Hindlimb muscle (tissue), 1 donor: ENCODE data around the gene TRPV2. TPM values are rescaled to one million over a fixed set of nuclear protein-coding genes. Genes with fewer than 3 reads are reported as not detected.
"Not testable (repeated sequence)": the region's sequence is repeated elsewhere in the genome, so short reads cannot be mapped to it uniquely, and the experiment has no call there.

Experiments
- DNase-seq: peaks from one replicate; pipeline ENCODE4 v3.0.0-alpha.2; 2013
- polyA plus RNA-seq: library from polyadenylated mRNA; unstranded; fragments of 120-200 nt; gene quantifications from one replicate; pipeline ENCODE4 v1.2.1, GENCODE V29; 2013; ENCODE audit not compliant: insufficient read length

The TRPV2 gene, protein sequence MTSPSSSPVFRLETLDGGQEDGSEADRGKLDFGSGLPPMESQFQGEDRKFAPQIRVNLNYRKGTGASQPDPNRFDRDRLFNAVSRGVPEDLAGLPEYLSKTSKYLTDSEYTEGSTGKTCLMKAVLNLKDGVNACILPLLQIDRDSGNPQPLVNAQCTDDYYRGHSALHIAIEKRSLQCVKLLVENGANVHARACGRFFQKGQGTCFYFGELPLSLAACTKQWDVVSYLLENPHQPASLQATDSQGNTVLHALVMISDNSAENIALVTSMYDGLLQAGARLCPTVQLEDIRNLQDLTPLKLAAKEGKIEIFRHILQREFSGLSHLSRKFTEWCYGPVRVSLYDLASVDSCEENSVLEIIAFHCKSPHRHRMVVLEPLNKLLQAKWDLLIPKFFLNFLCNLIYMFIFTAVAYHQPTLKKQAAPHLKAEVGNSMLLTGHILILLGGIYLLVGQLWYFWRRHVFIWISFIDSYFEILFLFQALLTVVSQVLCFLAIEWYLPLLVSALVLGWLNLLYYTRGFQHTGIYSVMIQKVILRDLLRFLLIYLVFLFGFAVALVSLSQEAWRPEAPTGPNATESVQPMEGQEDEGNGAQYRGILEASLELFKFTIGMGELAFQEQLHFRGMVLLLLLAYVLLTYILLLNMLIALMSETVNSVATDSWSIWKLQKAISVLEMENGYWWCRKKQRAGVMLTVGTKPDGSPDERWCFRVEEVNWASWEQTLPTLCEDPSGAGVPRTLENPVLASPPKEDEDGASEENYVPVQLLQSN
- polyA plus RNA-seq, result 4.6 TPM

DNA sequence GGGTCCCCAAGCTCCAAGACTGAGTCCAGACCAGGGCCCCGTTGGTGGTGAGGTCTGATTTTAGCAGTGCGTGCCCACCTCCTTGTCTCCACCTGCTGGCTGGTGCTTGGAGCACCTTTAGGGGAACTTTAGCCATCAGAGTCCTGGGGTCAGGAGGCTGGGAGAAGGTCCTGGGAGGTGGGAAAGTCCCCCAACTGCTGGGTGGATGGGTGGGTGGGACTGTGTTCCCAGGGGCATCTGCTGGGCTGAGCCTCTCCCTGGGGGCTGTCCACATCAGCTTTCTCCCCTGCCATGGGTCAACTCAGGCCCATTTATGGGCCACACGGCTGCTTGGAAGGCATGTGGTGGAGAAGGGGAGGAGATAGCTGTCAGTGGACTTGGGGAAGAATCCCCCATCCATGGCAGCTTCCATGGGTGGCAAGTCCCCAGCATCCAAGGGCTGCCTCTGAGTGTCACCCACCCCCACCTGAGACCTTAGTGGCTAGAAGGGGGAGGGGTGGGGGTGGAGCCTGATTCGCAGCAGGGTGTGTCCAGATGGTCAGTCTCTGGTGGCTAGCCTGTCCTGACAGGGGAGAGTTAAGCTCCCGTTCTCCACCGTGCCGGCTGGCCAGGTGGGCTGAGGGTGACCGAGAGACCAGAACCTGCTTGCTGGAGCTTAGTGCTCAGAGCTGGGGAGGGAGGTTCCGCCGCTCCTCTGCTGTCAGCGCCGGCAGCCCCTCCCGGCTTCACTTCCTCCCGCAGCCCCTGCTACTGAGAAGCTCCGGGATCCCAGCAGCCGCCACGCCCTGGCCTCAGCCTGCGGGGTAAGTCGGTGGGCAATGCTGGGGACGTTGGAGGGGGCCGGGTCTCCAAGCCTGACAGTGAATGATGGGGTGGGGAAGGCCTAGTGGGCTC lies at the start of gene TRPV2:
TSS of gene TRPV2 (plus strand) at position 541 of the 894 bp plus-strand sequence. CDS start 2,098 bp downstream, outside the sequence.
- no peak for DNase-seq

- DNase-seq, result no peak
These were observed 43.6 kb upstream of the TRPV2 start for GRCh38 chr17:16371742-16372141.

DNA sequence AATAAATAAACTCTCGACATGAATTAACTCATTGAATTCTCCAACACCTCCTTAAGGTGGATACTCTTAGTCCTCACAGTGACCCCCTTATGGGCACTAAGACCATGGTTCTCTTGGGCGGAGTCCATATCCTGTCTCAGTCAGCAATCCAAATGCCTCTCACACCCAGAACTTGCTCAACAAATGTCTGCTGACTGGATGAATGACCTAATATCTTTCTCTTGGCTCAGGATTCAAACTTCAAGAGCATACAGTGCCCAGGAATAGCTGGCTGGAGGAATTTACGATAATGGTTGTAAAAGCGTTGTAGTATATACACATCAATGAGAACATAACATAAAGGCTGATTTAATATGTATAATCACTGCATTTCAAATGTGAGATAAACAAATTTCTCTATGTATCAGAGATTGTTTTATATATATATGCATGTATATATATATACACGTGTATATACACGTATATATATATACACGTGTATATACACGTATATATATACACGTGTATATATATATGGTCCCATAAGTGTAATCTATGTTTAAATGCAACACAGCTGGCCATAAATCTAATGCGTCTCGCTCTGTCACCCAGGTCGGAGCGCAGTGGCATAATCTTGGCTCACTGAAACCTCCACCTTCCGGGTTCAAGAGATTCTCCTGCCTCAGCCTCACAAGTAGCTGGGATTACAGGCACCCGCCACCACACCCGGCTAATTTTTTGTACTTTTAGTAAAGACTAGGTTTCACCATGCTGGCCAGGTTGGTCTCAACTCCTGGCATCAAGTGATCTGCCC lies 41.0 kb upstream of the TRPV2 start:
- no peak for DNase-seq

DNA sequence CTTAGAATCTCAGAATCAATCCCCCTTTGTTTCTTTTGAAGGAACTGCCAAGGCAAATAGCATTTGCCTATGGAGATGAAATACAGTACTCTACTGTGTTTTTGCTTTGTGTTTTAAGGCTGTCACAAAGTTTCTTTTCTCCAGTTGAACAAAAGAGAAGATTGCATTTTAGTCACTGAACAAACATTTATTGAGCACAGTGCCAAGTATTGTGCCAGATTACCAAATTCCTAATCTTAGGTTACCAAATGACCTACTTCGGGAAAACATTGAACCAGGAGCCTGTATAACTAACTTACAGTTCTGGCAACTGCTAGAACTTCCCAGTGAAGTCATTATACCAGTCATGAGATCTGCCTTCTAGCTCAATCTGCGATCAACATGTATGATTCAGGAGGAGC lies 37.4 kb upstream of the TRPV2 start:
- DNase-seq, result no peak

- DNase-seq, result no peak
These were observed 36.6 kb upstream of the TRPV2 start for GRCh38 chr17:16378636-16379282.

DNA sequence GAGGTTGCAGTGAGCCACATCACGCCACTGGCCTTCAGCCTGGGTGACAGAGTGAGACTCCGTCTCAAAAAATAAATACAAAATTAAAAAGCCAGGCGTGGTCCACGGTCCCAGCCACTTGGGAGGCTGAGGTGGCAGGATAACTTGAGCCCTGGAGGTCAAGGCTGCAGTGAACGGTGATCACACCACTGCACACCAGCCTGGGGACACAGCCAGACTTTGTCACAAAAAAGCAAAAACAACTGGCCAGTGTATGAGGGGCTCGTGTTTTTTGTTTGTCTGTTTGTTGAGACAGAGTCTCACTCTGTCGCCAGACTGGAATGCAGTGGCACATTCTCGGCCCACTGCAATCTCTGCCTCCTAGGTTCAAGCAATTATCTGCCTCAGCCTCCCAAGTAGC lies 35.7 kb upstream of the TRPV2 start:
- no peak for DNase-seq

- peak; percentile 97 for DNase-seq
These were observed 34.5 kb upstream of the TRPV2 start, which contains the start of gene UBB for GRCh38 chr17:16380640-16381495. Gene UBB, plus strand, starts transcription at chr17:16381091. Its CDS starts 817 bp downstream, at chr17:16381908.

DNA sequence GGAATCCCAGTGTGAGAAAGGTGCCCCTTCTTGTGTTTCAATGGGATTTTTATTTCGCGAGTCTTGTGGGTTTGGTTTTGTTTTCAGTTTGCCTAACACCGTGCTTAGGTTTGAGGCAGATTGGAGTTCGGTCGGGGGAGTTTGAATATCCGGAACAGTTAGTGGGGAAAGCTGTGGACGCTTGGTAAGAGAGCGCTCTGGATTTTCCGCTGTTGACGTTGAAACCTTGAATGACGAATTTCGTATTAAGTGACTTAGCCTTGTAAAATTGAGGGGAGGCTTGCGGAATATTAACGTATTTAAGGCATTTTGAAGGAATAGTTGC lies 33.9 kb upstream of the TRPV2 start:
- DNase-seq, result peak; percentile 26

DNA sequence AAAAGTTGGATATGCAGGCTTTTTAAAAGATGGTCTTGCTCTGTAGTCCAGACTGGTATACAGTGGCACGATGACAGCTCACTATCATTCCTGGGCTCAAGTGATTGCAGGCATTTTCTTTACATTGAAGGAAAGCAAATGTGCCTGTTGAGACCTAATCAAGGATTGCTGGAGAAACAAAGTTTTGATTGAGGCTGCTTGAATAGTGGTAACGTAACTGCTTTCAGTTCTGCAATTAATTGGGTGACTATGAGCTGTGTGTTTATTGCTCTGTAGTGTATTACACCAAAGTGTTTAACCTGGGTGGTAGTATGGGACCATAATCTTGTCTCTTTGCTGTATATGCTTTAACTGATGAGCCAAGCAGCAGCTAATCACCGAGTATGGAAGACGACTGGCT lies 32.2 kb upstream of the TRPV2 start:
- DNase-seq, result no peak

DNA sequence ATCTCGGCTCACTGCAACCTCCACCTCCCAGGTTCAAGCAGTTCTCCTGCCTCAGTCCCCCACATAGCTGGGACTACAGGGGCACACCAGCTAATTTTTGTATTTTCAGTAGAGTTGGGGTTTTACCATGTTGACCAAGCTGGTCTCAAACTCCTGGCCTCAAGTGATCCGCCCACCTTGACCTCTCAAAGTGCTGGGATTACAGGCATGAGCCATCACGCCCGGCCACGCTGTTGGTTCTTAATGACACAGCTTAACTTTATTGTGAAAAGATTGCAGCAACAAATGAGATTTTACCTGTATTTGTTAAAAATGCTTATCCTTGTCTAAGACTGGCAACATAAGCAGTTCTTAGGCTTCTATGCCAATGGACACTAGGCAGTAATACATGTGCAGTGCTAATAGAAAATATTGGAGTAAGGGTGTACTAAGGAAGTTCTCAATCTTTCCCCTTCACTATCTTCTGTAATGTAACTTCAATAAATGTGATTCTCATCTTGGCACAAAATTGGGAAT lies 31.5 kb upstream of the TRPV2 start:
- DNase-seq, result no peak

GRCh38 chr17:16384557-16384956 lies 30.8 kb upstream of the TRPV2 start:
- DNase-seq, result no peak

- DNase-seq, result not testable (repeated sequence)
These were observed 29.3 kb upstream of the TRPV2 start for GRCh38 chr17:16386126-16386507.

- no peak for DNase-seq
These were observed 23.9 kb upstream of the TRPV2 start for GRCh38 chr17:16391451-16391850.

- DNase-seq, result not testable (repeated sequence)
These were observed 22.9 kb upstream of the TRPV2 start for GRCh38 chr17:16392491-16392890.

- DNase-seq, result not testable (repeated sequence)
These were observed 19.5 kb upstream of the TRPV2 start for GRCh38 chr17:16395887-16396286.

DNA sequence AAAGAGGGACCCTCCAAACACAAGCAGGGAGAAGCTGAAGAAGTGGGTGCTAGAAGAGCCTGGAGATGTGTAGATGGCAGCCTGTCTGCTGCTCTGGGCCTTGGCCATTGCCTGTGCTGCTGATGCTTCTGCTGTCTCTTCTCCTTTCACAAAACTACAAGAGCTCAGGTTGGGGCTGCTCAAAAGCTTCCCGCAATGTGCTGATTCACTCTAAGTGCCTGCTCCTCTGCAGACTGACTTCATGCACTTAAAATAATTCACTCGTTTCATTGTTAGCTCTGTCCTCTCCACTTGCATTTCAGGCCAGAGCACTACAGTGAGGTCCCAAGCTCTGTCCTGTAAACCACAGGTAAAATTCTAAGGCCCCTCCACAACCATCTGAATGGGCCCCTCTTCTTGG lies 18.7 kb upstream of the TRPV2 start:
- not testable (repeated sequence) for DNase-seq

DNA sequence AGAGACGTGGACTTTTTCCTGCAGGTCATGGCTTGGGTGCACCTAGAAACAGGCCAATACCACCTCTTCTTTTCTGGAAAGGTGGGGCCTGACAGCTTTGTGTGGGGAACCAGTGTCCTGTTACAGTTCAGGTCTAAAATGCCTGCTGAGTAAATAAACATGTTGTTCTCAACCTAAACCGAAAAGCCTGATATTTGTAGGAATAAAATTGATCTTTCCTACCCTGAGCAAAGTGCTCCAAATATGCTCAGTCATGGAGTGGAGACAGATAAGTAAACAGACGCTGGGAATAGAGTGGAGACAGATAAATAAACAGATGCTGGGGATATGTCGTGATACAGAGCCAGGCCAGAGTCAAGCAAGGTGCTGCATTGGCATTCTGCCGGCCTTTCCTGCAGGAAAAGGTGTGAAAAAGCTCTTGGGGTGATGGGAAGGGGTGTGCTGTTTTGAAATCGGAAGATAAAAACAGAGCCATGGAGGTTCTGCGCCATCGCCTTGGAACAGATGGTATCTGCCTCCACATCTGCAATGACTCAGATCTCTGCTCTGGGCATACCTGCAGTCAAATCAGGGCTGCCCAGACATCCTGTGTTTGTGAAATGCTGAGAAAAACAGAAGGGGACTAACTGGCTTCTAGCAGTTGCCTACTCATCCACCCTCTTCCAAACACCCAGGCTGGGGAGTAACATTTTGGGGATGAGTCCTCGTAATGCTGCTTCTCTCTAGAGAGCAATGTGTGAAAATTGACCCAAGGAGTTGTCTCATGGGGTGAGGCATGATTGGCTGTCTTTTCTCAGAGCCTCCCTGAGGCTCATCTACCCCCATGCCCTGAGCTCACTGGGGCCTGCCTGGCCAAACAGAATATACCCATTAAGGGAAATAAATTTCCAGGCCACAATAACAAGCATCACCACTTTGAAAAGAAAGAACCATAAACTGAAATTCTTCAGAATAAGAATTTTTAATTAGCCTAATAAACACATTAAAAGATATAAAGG lies 16.8 kb upstream of the TRPV2 start:
- DNase-seq, result no peak

DNA sequence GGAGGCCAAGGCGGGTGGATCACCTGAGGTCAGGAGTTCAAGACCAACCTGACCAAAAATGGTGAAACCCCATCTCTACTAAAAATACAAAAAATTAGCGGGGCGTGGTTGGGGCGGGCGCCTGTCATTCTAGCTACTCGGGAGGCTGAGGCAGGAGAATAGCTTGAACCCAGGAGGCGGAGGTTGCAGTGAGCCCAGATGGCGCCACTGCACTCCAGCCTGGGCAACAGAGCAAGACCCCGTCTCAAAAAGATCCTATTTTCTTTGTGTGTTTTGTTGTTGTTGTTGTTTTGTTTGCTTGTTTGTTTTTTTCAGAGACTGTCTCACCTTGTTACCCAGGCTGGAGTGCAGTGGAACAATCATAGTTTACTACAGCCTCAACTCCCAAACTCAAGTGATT lies 11.5 kb upstream of the TRPV2 start:
- DNase-seq, result not testable (repeated sequence)
